Measurements from ENCODE around the gene MRPL2.

- TF ChIP-seq CTCF (IDR thresholded peaks at IDR 0.05; ENCODE audit: insufficient read depth, low read depth, low read length), result no peak
- no peak for TF ChIP-seq EZH2 (IDR thresholded peaks at IDR 0.05; ENCODE audit: insufficient read depth, low read length)
Observed at GRCh38 chr6:43107344-43108062, 48.3 kb upstream of the MRPL2 start.
